Keratinocyte (primary cell): Measurements from ENCODE around the gene TTC21B. TPM values are rescaled to one million over a fixed set of nuclear protein-coding genes. Genes with fewer than 3 reads are reported as not detected.

Experiments
- DNase-seq: peaks from one replicate; pipeline ENCODE4 v3.0.0-alpha.2; 2011; ENCODE audit warnings: low read depth, missing footprints, low spot score
- FAIRE-seq: peaks from 2 replicates; lab custom pipeline; 2011; peaks lifted over from hg19 to GRCh38; lab: Jason Lieb, UNC
- H2AFZ ChIP-seq: 2 replicates; pipeline ENCODE4 v1.6.0; 2012; ENCODE audit warnings: low read length, control low read depth, inconsistent platforms; ENCODE audit not compliant: control insufficient read depth
- H3K27ac ChIP-seq: 2 replicates; pipeline ENCODE4 v1.5.1; 2011; ENCODE audit warnings: low read length; ENCODE audit not compliant: control insufficient read depth, insufficient read depth
- H3K27me3 ChIP-seq: 3 replicates; pipeline ENCODE4 v1.6.0; 2011; ENCODE audit warnings: low read length; ENCODE audit not compliant: control insufficient read depth, insufficient read depth; ENCODE audit errors: extremely low read depth
- H3K36me3 ChIP-seq, 2 experiments: 2 replicates in 1 of 2; 3 replicates in 1 of 2; pipeline ENCODE4 v1.5.1; 2011; ENCODE audit warnings: low read length in 2 of 2, mild to moderate bottlenecking in 1 of 2; ENCODE audit not compliant: control insufficient read depth in 2 of 2, insufficient read depth in 2 of 2; ENCODE audit errors: extremely low read depth in 1 of 2
- H3K4me1 ChIP-seq: 3 replicates; pipeline ENCODE4 v1.5.1; 2011; ENCODE audit warnings: low read length; ENCODE audit not compliant: control insufficient read depth, insufficient read depth; ENCODE audit errors: extremely low read depth
- H3K4me2 ChIP-seq: 3 replicates; pipeline ENCODE4 v1.6.0; 2011; ENCODE audit warnings: low read depth, low read length; ENCODE audit not compliant: control insufficient read depth, insufficient read depth; ENCODE audit errors: extremely low read depth
- H3K4me3 ChIP-seq, 3 experiments: fragments of 200-600 bp in 1 of 3; sonication (generic) in 1 of 3; 2 replicates in 2 of 3; 3 replicates in 1 of 3; pipeline ENCODE4 v1.5.1; 2011 to 2016; ENCODE audit warnings: low read length in 3 of 3, mild to moderate bottlenecking in 3 of 3, control low read depth in 2 of 3, inconsistent platforms in 1 of 3, low read depth in 1 of 3, mixed read lengths in 1 of 3, mixed run types in 1 of 3, moderate library complexity in 1 of 3; ENCODE audit not compliant: control insufficient read depth in 2 of 3, insufficient read depth in 2 of 3; ENCODE audit errors: extremely low read depth in 1 of 3
- H3K79me2 ChIP-seq: 2 replicates; pipeline ENCODE4 v1.6.0; 2012; ENCODE audit warnings: low read length; ENCODE audit not compliant: control insufficient read depth, insufficient read depth
- H3K9ac ChIP-seq: 3 replicates; pipeline ENCODE4 v1.6.0; 2011; ENCODE audit warnings: low read length; ENCODE audit not compliant: control insufficient read depth, insufficient read depth; ENCODE audit errors: extremely low read depth
- H3K9me1 ChIP-seq: 3 replicates; pipeline ENCODE4 v1.6.0; 2011; ENCODE audit warnings: low read length; ENCODE audit not compliant: control insufficient read depth, insufficient read depth; ENCODE audit errors: extremely low read depth
- H3K9me3 ChIP-seq: 2 replicates; pipeline ENCODE4 v1.5.1; 2012; ENCODE audit warnings: low read depth, low read length; ENCODE audit not compliant: control insufficient read depth
- H4K20me1 ChIP-seq: 3 replicates; pipeline ENCODE4 v1.6.0; 2011; ENCODE audit warnings: low read length; ENCODE audit not compliant: control insufficient read depth, insufficient read depth; ENCODE audit errors: extremely low read depth
- CTCF ChIP-seq, 3 experiments: IDR thresholded peaks in 1 of 3; conservative IDR thresholded peaks in 1 of 3; optimal IDR thresholded peaks in 1 of 3; 2 replicates in 2 of 3; 3 replicates in 1 of 3; pipeline versions ENCODE3 to v1.5.1; 2011; ENCODE audit warnings: low read length in 3 of 3, mild to moderate bottlenecking in 3 of 3, moderate library complexity in 2 of 3, control low read depth in 1 of 3, inconsistent platforms in 1 of 3; ENCODE audit not compliant: insufficient read depth in 2 of 3; ENCODE audit errors: extremely low read depth in 1 of 3
- EZH2 ChIP-seq: IDR thresholded peaks from one replicate; pipeline ENCODE4 v1.6.1; 2012; ENCODE audit warnings: inconsistent platforms, mild to moderate bottlenecking, low read length, moderate library complexity
- dilution Hi-C: fragments of 300-500 bp; cut with MboI; formaldehyde crosslinking; loops from one replicate; pipeline ENCODE4 v1.7.0; 2020; ENCODE audit warnings: low sequenced_read_pairs; ENCODE audit not compliant: extremely low pct_ligation_motif_present
- polyA plus RNA-seq, 5 experiments: library from polyadenylated mRNA; depleted of rRNA in 3 of 5; stranded (reverse) in 3 of 5; stranded (forward) in 1 of 5; unstranded in 1 of 5; fragments of >200 nt; gene quantifications; 1 replicate in 1 of 5; 2 replicates in 3 of 5; 3 replicates in 1 of 5; pipeline versions ENCODE4 v1.2.1 to v1.2.3, GENCODE V29; 2011 to 2012; ENCODE audit warnings: missing spikeins in 2 of 5, low read depth in 1 of 5, low replicate concordance in 1 of 5

TTC21B gene
- polyA plus RNA-seq, 1 donor (not counting 4 experiments of a cell fraction or from before 2014, with no cell fraction given) = 8.0 TPM

- dilution Hi-C loops = no loop called here
- no peak for TF ChIP-seq CTCF (optimal IDR thresholded peaks at IDR 0.05 in 1 of 3, IDR thresholded peaks at IDR 0.05 in 1 of 3, conservative IDR thresholded peaks at IDR 0.05 in 1 of 3; ENCODE audit: extremely low read depth in 1 of 3, insufficient read depth in 2 of 3, low read length in 3 of 3)
- TF ChIP-seq EZH2 = no peak
- no peak for DNase-seq
Observed at GRCh38 chr2:165837122-165837521, 116.5 kb downstream of the TTC21B start.

GRCh38 chr2:165835363-165835762, 118.2 kb downstream of the TTC21B start:
- no peak for FAIRE-seq
- no peaks in the 10 kb centered on the region for H4K20me1 ChIP-seq

More at GRCh38 chr2:165837122-165837521, 116.5 kb downstream of the TTC21B start:
- Histone ChIP-seq H3K79me2 (no peaks in the 10 kb centered on the region), H3K4me3 (no peak overlapping the region), H3K4me1 (peaks cover 20% of the 10 kb centered on the region), H2AFZ (no peak overlapping the region), H3K9ac (no peak overlapping the region), H3K4me2 (no peak overlapping the region), H3K9me3 (no peaks in the 10 kb centered on the region), H4K20me1 (no peaks in the 10 kb centered on the region), H3K27me3 (no peaks in the 10 kb centered on the region), H3K9me1 (no peaks in the 10 kb centered on the region), H3K27ac (no peak overlapping the region), H3K36me3 (no peaks in the 10 kb centered on the region)
- FAIRE-seq = no peak

More at GRCh38 chr2:165835363-165835762, 118.2 kb downstream of the TTC21B start:
- Histone ChIP-seq H2AFZ (no peak overlapping the region), H3K4me2 (no peak overlapping the region), H3K79me2 (no peaks in the 10 kb centered on the region), H3K9ac (no peak overlapping the region), H3K27ac (no peak overlapping the region), H3K4me1 (peaks cover 24% of the 10 kb centered on the region), H3K4me3 (no peak overlapping the region), H3K36me3 (no peaks in the 10 kb centered on the region), H3K9me1 (no peaks in the 10 kb centered on the region), H3K27me3 (no peaks in the 10 kb centered on the region), H3K9me3 (no peaks in the 10 kb centered on the region)
- no peak for DNase-seq
- dilution Hi-C loops = no loop called here
- no peak for TF ChIP-seq CTCF (optimal IDR thresholded peaks at IDR 0.05 in 1 of 3, IDR thresholded peaks at IDR 0.05 in 1 of 3, conservative IDR thresholded peaks at IDR 0.05 in 1 of 3; ENCODE audit: extremely low read depth in 1 of 3, insufficient read depth in 2 of 3, low read length in 3 of 3)
- TF ChIP-seq EZH2 = no peak
